ENCODE data around the gene METTL8. TPM values are rescaled to one million over a fixed set of nuclear protein-coding genes. Genes with fewer than 3 reads are reported as not detected.

METTL8 gene
- total RNA-seq, 1 experiment from 2014 or later: 55.1 TPM

- Mint-ChIP-seq H3K36me3 (ENCODE audit: insufficient read depth, unreplicated experiment) (peaks cover 26% of the 10 kb centered on the region), H3K4me1 (ENCODE audit: insufficient read depth, unreplicated experiment) (peaks cover 5% of the 10 kb centered on the region), H3K4me3 (ENCODE audit: unreplicated experiment) (no peak overlapping the region), H3K9me3 (ENCODE audit: unreplicated experiment) (no peaks in the 10 kb centered on the region), H3K27ac (ENCODE audit: low read depth, unreplicated experiment) (no peak overlapping the region), H3K27me3 (ENCODE audit: insufficient read depth, unreplicated experiment) (no peaks in the 10 kb centered on the region)
- POLR2A ChIA-PET: no interaction called here
- intact Hi-C loops (cut with micrococcal nuclease): no loop called here
- no TSS peak for BruUV-seq (replicated peaks)
- TF ChIP-seq, protein P1, sequence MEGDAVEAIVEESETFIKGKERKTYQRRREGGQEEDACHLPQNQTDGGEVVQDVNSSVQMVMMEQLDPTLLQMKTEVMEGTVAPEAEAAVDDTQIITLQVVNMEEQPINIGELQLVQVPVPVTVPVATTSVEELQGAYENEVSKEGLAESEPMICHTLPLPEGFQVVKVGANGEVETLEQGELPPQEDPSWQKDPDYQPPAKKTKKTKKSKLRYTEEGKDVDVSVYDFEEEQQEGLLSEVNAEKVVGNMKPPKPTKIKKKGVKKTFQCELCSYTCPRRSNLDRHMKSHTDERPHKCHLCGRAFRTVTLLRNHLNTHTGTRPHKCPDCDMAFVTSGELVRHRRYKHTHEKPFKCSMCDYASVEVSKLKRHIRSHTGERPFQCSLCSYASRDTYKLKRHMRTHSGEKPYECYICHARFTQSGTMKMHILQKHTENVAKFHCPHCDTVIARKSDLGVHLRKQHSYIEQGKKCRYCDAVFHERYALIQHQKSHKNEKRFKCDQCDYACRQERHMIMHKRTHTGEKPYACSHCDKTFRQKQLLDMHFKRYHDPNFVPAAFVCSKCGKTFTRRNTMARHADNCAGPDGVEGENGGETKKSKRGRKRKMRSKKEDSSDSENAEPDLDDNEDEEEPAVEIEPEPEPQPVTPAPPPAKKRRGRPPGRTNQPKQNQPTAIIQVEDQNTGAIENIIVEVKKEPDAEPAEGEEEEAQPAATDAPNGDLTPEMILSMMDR (IDR thresholded peaks at IDR 0.05; ENCODE audit: unreplicated experiment): no peak
- no peak for DNase-seq (ENCODE audit: unreplicated experiment)
- CTCF ChIA-PET: interaction anchor here (0.6 kb wide), 1 partner anchor 15 kb away, joined by 5 read pairs; no protein-coding TSS in a partner anchor
Measured at GRCh38 chr2:171341394-171342066, 92.3 kb downstream of the METTL8 start.

GRCh38 chr2:171334946-171335345 lies 98.8 kb downstream of the METTL8 start:
- Mint-ChIP-seq H3K4me1 (ENCODE audit: insufficient read depth, unreplicated experiment) (no peaks in the 10 kb centered on the region), H3K36me3 (ENCODE audit: insufficient read depth, unreplicated experiment) (peaks cover 26% of the 10 kb centered on the region), H3K9me3 (ENCODE audit: unreplicated experiment) (no peaks in the 10 kb centered on the region), H3K4me3 (ENCODE audit: unreplicated experiment) (no peak overlapping the region), H3K27me3 (ENCODE audit: insufficient read depth, unreplicated experiment) (no peaks in the 10 kb centered on the region), H3K27ac (ENCODE audit: low read depth, unreplicated experiment) (peak overlapping the region; percentile 17)
- DNase-seq (ENCODE audit: unreplicated experiment): no peak
- intact Hi-C loops (cut with micrococcal nuclease): no loop called here
- ChIA-PET POLR2A (interaction anchor here (1.0 to 1.1 kb wide), 2 partner anchors 11 kb away, joined by 3 to 5 read pairs; no protein-coding TSS in a partner anchor), CTCF (interaction anchor here (2.2 kb wide), 1 partner anchor 82 kb away, joined by 9 read pairs; no protein-coding TSS in a partner anchor)
- BruUV-seq (replicated peaks): no TSS peak
- TF ChIP-seq, protein P1 (IDR thresholded peaks at IDR 0.05; ENCODE audit: unreplicated experiment): no peak

DNA sequence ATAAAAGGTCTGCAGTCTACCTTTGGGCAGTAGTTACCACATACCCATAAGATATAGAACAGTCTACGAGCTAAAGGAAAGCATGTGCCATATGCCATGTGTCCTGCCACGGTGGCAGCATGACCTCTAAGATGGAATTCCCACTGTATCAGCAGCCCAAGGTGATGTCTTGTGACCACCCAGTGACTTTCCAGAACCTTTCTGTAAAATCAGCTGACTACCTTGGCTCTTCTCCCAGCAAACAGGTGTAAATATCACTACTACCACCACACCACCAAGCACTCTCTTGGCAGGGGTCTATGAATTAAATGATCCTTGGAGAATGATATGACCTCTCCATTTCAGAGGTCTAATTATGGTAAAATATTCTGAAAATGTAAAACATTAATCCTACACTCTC lies 99.6 kb downstream of the METTL8 start:
- DNase-seq (ENCODE audit: unreplicated experiment): no peak
- TF ChIP-seq, protein P1 (IDR thresholded peaks at IDR 0.05; ENCODE audit: unreplicated experiment): no peak
- H3K9me3 Mint-ChIP-seq (ENCODE audit: unreplicated experiment): no peaks in the 10 kb centered on the region
- no TSS peak for BruUV-seq (replicated peaks)
- H3K4me1 Mint-ChIP-seq (ENCODE audit: insufficient read depth, unreplicated experiment): no peaks in the 10 kb centered on the region
- ChIA-PET POLR2A (interaction anchor here (1.0 to 1.1 kb wide), 2 partner anchors 10 to 11 kb away, joined by 3 to 5 read pairs; no protein-coding TSS in a partner anchor), CTCF (interaction anchor here (2.2 kb wide), 1 partner anchor 82 kb away, joined by 9 read pairs; no protein-coding TSS in a partner anchor)
- H3K27ac Mint-ChIP-seq (ENCODE audit: low read depth, unreplicated experiment): peak overlapping the region; percentile 17
- no peaks in the 10 kb centered on the region for H3K27me3 Mint-ChIP-seq (ENCODE audit: insufficient read depth, unreplicated experiment)
- H3K4me3 Mint-ChIP-seq (ENCODE audit: unreplicated experiment): no peak overlapping the region
- intact Hi-C loops (cut with micrococcal nuclease): no loop called here
- peaks cover 34% of the 10 kb centered on the region for H3K36me3 Mint-ChIP-seq (ENCODE audit: insufficient read depth, unreplicated experiment)

GRCh38 chr2:171330155-171330956 lies 103.4 kb downstream of the METTL8 start:
- CTCF ChIA-PET: interaction anchor here (0.6 to 0.7 kb wide), 4 partner anchors 50 to 1046 kb away, joined by 3 read pairs; no protein-coding TSS in a partner anchor
- POLR2A ChIA-PET: interaction anchor here (0.6 kb wide), 1 partner anchor 88 kb away, joined by 3 read pairs; no protein-coding TSS in a partner anchor
- no peak overlapping the region for H3K4me3 Mint-ChIP-seq (ENCODE audit: unreplicated experiment)
- TF ChIP-seq, protein P1 (IDR thresholded peaks at IDR 0.05; ENCODE audit: unreplicated experiment): no peak
- H3K27me3 Mint-ChIP-seq (ENCODE audit: insufficient read depth, unreplicated experiment): no peaks in the 10 kb centered on the region
- intact Hi-C loops (cut with micrococcal nuclease): no loop called here
- no peaks in the 10 kb centered on the region for H3K4me1 Mint-ChIP-seq (ENCODE audit: insufficient read depth, unreplicated experiment)
- no TSS peak for BruUV-seq (replicated peaks)
- DNase-seq (ENCODE audit: unreplicated experiment): no peak
- H3K27ac Mint-ChIP-seq (ENCODE audit: low read depth, unreplicated experiment): no peak overlapping the region
- H3K9me3 Mint-ChIP-seq (ENCODE audit: unreplicated experiment): no peaks in the 10 kb centered on the region
- H3K36me3 Mint-ChIP-seq (ENCODE audit: insufficient read depth, unreplicated experiment): peaks cover 21% of the 10 kb centered on the region

Measured in MCF 10A (cell line).